HepG2 (cell line): ENCODE data around the gene TBC1D19. TPM values are rescaled to one million over a fixed set of nuclear protein-coding genes. Genes with fewer than 3 reads are reported as not detected.

Source experiments
- ATAC-seq: fragments of 200-7000 bp; cut with Tn5 transposase; 3 replicates; pipeline ENCODE4 v1.9.1; 2020; ENCODE audit warnings: mild to moderate bottlenecking, moderate library complexity
- BruUV-seq: library from RNA; stranded (reverse); fragments of 400-500 nt; replicated peaks from 2 replicates; lab custom pipeline; 2021; lab: Mats Ljungman, UMichigan
- CTCF ChIA-PET: fragments of 300-600 bp; formaldehyde crosslinking; extraction: SDS; loops from one replicate; lab custom pipeline; 2021; ENCODE audit warnings: low total read pairs, inconsistent platforms, low intra/inter-chr PET ratio; lab: Yijun Ruan, JAX
- POLR2A ChIA-PET: fragments of 350-600 bp; sonication (Branson Sonifier 250); formaldehyde crosslinking; loops from one replicate; lab custom pipeline; 2020; ENCODE audit warnings: antibody characterized with exemption, inconsistent platforms; lab: Yijun Ruan, JAX
- DNase-seq: peaks from one replicate; pipeline ENCODE4 v3.0.0-alpha.2; 2015; ENCODE audit warnings: low spot score
- FAIRE-seq: peaks from 3 replicates; lab custom pipeline; 2011; peaks lifted over from hg19 to GRCh38; lab: Jason Lieb, UNC
- H2AFZ ChIP-seq: one replicate; pipeline ENCODE4 v1.6.1; 2011; ENCODE audit warnings: low read length, inconsistent platforms
- H3K27ac ChIP-seq: fragments of 300-600 bp; 3 replicates; pipeline ENCODE4 v1.8.0; 2011; ENCODE audit warnings: mixed run types, mild to moderate bottlenecking, mixed read lengths, low read length, inconsistent platforms; ENCODE audit not compliant: insufficient read depth; ENCODE audit errors: extremely low read length
- H3K27me3 ChIP-seq, 2 experiments: fragments of 200-600 bp in 1 of 2; 2 replicates in 1 of 2; 3 replicates in 1 of 2; pipeline versions ENCODE4 v1.6.0 to v1.8.0; 2011; ENCODE audit warnings: low read length in 2 of 2, mild to moderate bottlenecking in 2 of 2, moderate library complexity in 2 of 2, inconsistent platforms in 1 of 2; ENCODE audit not compliant: insufficient read depth in 2 of 2, control insufficient read depth in 1 of 2
- H3K36me3 ChIP-seq, 2 experiments: fragments of 200-600 bp in 1 of 2; replicated peaks in 1 of 2; 2 replicates in 1 of 2; 3 replicates in 1 of 2; pipeline versions ENCODE4 v1.5.1 to v1.8.0; 2011; ENCODE audit warnings: low read length in 2 of 2, inconsistent platforms in 1 of 2; ENCODE audit not compliant: insufficient read depth in 2 of 2, control insufficient read depth in 1 of 2
- H3K4me1 ChIP-seq: 2 replicates; pipeline ENCODE4 v1.5.1; 2012; ENCODE audit warnings: low read length, inconsistent platforms; ENCODE audit not compliant: insufficient read depth
- H3K4me2 ChIP-seq: 2 replicates; pipeline ENCODE4 v1.6.0; 2011; ENCODE audit warnings: low read depth, low read length, inconsistent platforms
- H3K4me3 ChIP-seq, 3 experiments: fragments of 200-600 bp in 1 of 3; sonication (generic), shearing (Covaris generic) in 1 of 3; replicated peaks in 1 of 3; 2 replicates each; pipeline ENCODE4 v1.5.1; 2011 to 2016; ENCODE audit warnings: low read length in 3 of 3, inconsistent platforms in 2 of 3, low read depth in 2 of 3, mild to moderate bottlenecking in 2 of 3, control low read depth in 1 of 3, mixed read lengths in 1 of 3; ENCODE audit not compliant: insufficient read depth in 1 of 3
- H3K79me2 ChIP-seq: one replicate; pipeline ENCODE4 v1.6.1; 2011; ENCODE audit warnings: low read length, inconsistent platforms; ENCODE audit not compliant: insufficient read depth
- H3K9ac ChIP-seq: 2 replicates; pipeline ENCODE4 v1.6.0; 2011; ENCODE audit warnings: mild to moderate bottlenecking, low read depth, low read length, inconsistent platforms; ENCODE audit not compliant: insufficient read depth
- H3K9me3 ChIP-seq: 2 replicates; pipeline ENCODE4 v1.5.1; 2012; ENCODE audit warnings: mild to moderate bottlenecking, low read length
- H4K20me1 ChIP-seq: 2 replicates; pipeline ENCODE4 v1.6.0; 2011; ENCODE audit warnings: inconsistent platforms, mild to moderate bottlenecking, low read length, moderate library complexity; ENCODE audit not compliant: insufficient read depth
- MBD4 ChIP-seq: IDR thresholded peaks from 2 replicates; pipeline ENCODE4 v1.6.1; 2012; ENCODE audit warnings: low read length, inconsistent platforms, borderline replicate concordance
- SMAD9 ChIP-seq: sonication (generic); formaldehyde crosslinking; IDR thresholded peaks from 2 replicates; pipeline ENCODE4 v1.5.1; 2020; ENCODE audit warnings: mild to moderate bottlenecking, missing genetic modification reagents
- ZFP41 ChIP-seq: sonication (generic); formaldehyde crosslinking; IDR thresholded peaks from 2 replicates; pipeline ENCODE4 v1.4.0; 2020; ENCODE audit warnings: mild to moderate bottlenecking, missing genetic modification reagents, borderline replicate concordance
- ZNF143 ChIP-seq: sonication (generic); formaldehyde crosslinking; IDR thresholded peaks from 2 replicates; pipeline ENCODE4 v1.4.0; 2020; ENCODE audit warnings: missing genetic modification reagents
- ZNF646 ChIP-seq: sonication (generic); formaldehyde crosslinking; IDR thresholded peaks from 2 replicates; pipeline ENCODE4 v1.9.0; 2021; ENCODE audit warnings: mild to moderate bottlenecking, missing genetic modification reagents
- ZNF746 ChIP-seq: sonication (generic); formaldehyde crosslinking; IDR thresholded peaks from 2 replicates; pipeline ENCODE4 v1.8.0; 2022; ENCODE audit warnings: mild to moderate bottlenecking, missing genetic modification reagents
- WGBS: methylation state at CpG from one replicate; pipeline ENCODE4 v1.1.6; 2017; ENCODE audit warnings: low lambda C conversion rate; 5-methylcytosine and 5-hydroxymethylcytosine counted together
- in situ Hi-C: cut with HindIII; loops from 2 replicates; pipeline ENCODE4 v1.10.0; 2017; ENCODE audit warnings: low pct_unique_long_range_greater_than_20kb; ENCODE audit not compliant: extremely low pct_ligation_motif_present
- intact Hi-C: fragments of 100-400 bp; cut with micrococcal nuclease; formaldehyde crosslinking; loops from one replicate; pipeline ENCODE4 v1.10.0; 2022; ENCODE audit not compliant: unreplicated experiment
- polyA plus RNA-seq, 8 experiments: library from polyadenylated mRNA; depleted of rRNA in 3 of 8; stranded (reverse) in 7 of 8; unstranded in 1 of 8; fragments of >200 nt; fragmentation: Illumina TruSeq in 4 of 8; extraction: Trizol in 4 of 8; gene quantifications; 2 replicates each; pipeline versions ENCODE4 v1.2.1 to v1.2.3, GENCODE V29; 2011 to 2016; ENCODE audit warnings: low read depth in 4 of 8, missing spikeins in 1 of 8, mixed read lengths in 1 of 8; ENCODE audit not compliant: insufficient read depth in 1 of 8
- total RNA-seq, 5 experiments: library from RNA; depleted of rRNA; stranded (reverse); fragments of >200 nt; fragmentation: Illumina TruSeq; extraction: Trizol; gene quantifications; 2 replicates each; pipeline ENCODE4 v1.2.3, GENCODE V29; 2016; ENCODE audit warnings: low read depth in 1 of 5

TBC1D19 gene
- total and polyA plus RNA-seq, 2 of the 13 experiments (the other 11 are each of a cell fraction or from before 2014, with no cell fraction given): 1.6 to 3.5 TPM

DNA sequence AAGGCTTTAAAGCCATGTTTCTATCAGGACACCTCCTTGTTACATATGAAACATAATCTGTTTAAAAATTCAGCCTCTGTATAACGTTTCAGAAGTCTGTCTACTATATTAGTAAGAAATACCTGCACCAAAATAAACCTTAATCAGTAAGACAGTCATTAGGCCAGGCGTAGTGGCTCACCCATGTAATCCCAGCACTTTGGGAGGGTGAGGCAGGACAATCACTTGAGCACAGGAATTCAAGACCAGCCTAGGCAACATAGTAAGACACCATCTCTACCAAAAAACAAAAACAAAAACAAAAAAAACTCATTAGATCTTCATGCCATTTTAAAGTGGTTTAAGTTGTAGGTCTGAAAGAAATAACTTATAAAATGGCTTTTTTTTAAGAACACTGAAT, 169.3 kb downstream of the TBC1D19 start:
- intact Hi-C loops (no loop called here), in situ Hi-C loops (no loop called here)
- Histone ChIP-seq H3K9me3 (no peaks in the 10 kb centered on the region), H4K20me1 (no peaks in the 10 kb centered on the region), H3K4me1 (peaks cover 7% of the 10 kb centered on the region), H3K27ac (no peak overlapping the region), H3K36me3 (no peaks in the 10 kb centered on the region), H3K79me2 (no peaks in the 10 kb centered on the region), H3K4me3 (no peak overlapping the region), H2AFZ (no peak overlapping the region), H3K4me2 (no peak overlapping the region), H3K27me3 (no peaks in the 10 kb centered on the region), H3K9ac (no peak overlapping the region)
- ATAC-seq (no peak), FAIRE-seq (no peak), DNase-seq (no peak)
- TF ChIP-seq ZFP41 (CRISPR knock-in tag): no peak
- TF ChIP-seq MBD4: no peak
- TF ChIP-seq ZNF143 (CRISPR knock-in tag): no peak
- POLR2A ChIA-PET: no interaction called here
- WGBS: 88% methylated on average over 2 of the region's 2 CpGs
- BruUV-seq: no TSS peak
- CTCF ChIA-PET: no interaction called here

DNA sequence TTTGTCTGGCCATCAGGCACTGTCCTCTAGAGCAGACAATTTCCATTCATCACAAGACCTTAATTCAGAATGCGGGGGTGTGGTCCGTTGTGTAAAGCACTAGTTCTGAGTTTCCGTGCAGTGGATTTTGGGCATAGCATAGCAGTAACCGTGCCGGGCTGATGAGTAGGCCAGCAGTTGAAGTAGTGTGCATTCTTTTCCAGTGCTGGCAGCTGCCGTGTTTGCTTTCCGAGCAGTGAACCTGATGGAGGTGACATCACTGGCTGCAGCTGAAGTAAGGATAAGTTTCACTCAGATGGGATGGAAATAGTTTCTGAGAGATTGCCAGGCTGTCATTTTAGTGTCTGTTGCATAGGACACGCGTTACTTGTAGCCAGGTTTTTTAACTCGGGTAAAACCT, 169.7 kb downstream of the TBC1D19 start:
- TF ChIP-seq ZNF646 (CRISPR knock-in tag) (no peak), SMAD9 (no peak), ZNF746 (CRISPR knock-in tag) (no peak)
- intact Hi-C loops (no loop called here), in situ Hi-C loops (no loop called here)
- ATAC-seq: no peak
- Histone ChIP-seq H3K79me2 (no peaks in the 10 kb centered on the region), H3K4me1 (peaks cover 7% of the 10 kb centered on the region), H3K9me3 (no peaks in the 10 kb centered on the region), H3K36me3 (no peaks in the 10 kb centered on the region), H3K27ac (no peak overlapping the region), H3K4me3 (no peak overlapping the region), H4K20me1 (no peaks in the 10 kb centered on the region), H3K9ac (no peak overlapping the region), H3K4me2 (no peak overlapping the region), H3K27me3 (no peaks in the 10 kb centered on the region), H2AFZ (no peak overlapping the region)
- whole genome bisulfite sequencing: 98% methylated on average over 10 of the region's 10 CpGs
- no peak for DNase-seq
- FAIRE-seq: no peak
- no TSS peak for BruUV-seq
- CTCF ChIA-PET: no interaction called here
- POLR2A ChIA-PET: no interaction called here
